ENCODE data around the gene ARHGDIG. TPM values are rescaled to one million over a fixed set of nuclear protein-coding genes. Genes with fewer than 3 reads are reported as not detected.
A peak's percentile ranks its signal among the peaks of the same experiment; 100 is the strongest.

Gene ARHGDIG
- total and polyA plus RNA-seq, 9 of the 15 experiments (the other 6 are each of a cell fraction or from before 2014, with no cell fraction given): 0.36 to 2.5 (median 0.64) TPM; not detected in 2

DNA sequence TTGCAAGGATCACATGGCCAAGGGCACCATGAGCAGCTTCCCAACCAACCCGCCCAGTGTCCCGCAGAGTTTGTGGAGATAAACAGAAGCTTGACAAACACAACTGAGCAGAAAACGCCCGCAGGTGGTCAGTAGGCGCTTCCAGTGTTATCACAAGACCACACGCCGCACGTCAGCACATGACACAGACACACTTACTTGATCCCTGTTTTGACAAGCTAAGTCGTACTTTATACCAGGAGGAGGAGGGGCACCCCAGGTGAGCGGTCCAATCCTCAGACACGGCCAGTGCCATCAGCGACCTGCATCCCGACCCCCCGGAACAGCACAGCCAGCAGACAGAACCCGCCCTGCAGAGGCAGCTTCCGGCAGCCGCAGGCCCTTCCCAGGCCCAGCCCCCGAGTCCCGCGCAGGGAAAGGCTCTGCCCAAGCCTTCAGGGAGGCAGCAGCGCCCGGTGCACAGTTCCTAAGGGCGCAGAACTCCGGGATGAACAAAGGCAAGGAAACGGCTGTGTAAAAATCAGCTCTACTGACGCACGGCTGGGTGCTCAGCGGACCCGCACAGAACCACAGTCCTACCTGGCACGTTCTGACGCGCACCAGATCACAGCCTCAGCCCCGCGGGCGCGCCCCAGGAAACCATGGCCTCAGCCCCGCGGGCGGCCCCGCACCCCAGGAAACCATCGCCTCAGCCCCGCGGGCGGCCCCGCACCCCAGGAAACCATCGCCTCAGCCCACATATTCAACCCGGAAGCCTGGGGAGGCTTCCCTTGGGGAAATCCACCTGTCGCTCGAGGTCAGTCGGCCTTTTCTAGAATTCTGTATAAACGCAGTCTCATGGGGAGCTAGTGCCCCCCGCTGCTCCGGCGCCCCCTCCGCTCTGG is 44.3 kb downstream of the ARHGDIG start (continued):
- TF ChIP-seq, protein P1, sequence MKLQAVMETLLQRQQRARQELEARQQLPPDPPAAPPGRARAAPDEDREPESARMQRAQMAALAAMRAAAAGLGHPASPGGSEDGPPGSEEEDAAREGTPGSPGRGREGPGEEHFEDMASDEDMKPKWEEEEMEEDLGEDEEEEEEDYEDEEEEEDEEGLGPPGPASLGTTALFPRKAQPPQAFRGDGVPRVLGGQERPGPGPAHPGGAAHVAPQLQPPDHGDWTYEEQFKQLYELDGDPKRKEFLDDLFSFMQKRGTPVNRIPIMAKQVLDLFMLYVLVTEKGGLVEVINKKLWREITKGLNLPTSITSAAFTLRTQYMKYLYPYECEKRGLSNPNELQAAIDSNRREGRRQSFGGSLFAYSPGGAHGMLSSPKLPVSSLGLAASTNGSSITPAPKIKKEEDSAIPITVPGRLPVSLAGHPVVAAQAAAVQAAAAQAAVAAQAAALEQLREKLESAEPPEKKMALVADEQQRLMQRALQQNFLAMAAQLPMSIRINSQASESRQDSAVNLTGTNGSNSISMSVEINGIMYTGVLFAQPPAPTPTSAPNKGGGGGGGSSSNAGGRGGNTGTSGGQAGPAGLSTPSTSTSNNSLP (IDR thresholded peaks at IDR 0.05; ENCODE audit: borderline replicate concordance, low read depth, low read length): no peak
- TF ChIP-seq SMARCA5 (IDR thresholded peaks at IDR 0.05): no peak
- TF ChIP-seq, protein P2, sequence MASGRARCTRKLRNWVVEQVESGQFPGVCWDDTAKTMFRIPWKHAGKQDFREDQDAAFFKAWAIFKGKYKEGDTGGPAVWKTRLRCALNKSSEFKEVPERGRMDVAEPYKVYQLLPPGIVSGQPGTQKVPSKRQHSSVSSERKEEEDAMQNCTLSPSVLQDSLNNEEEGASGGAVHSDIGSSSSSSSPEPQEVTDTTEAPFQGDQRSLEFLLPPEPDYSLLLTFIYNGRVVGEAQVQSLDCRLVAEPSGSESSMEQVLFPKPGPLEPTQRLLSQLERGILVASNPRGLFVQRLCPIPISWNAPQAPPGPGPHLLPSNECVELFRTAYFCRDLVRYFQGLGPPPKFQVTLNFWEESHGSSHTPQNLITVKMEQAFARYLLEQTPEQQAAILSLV (tag; IDR thresholded peaks at IDR 0.05): no peak
- no peak for TF ChIP-seq SUPT5H (IDR thresholded peaks at IDR 0.05)
- no peak for TF ChIP-seq LARP7 (IDR thresholded peaks at IDR 0.05)
- TF ChIP-seq MAFF (IDR thresholded peaks at IDR 0.05; ENCODE audit: low read length): no peak
- peak; percentile 70; the same call in 1 of the 2 replicates for TF ChIP-seq CREB1 (IDR thresholded peaks at IDR 0.05)
- peak; percentile 45; the same call in 1 of the 2 replicates for TF ChIP-seq CREB1 (CRISPR knock-in tag; IDR thresholded peaks at IDR 0.05)
- TF ChIP-seq, protein P3, sequence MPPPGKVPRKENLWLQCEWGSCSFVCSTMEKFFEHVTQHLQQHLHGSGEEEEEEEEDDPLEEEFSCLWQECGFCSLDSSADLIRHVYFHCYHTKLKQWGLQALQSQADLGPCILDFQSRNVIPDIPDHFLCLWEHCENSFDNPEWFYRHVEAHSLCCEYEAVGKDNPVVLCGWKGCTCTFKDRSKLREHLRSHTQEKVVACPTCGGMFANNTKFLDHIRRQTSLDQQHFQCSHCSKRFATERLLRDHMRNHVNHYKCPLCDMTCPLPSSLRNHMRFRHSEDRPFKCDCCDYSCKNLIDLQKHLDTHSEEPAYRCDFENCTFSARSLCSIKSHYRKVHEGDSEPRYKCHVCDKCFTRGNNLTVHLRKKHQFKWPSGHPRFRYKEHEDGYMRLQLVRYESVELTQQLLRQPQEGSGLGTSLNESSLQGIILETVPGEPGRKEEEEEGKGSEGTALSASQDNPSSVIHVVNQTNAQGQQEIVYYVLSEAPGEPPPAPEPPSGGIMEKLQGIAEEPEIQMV (tag; conservative IDR thresholded peaks at IDR 0.05; ENCODE audit: low read depth): no peak
- TF ChIP-seq, protein P4, sequence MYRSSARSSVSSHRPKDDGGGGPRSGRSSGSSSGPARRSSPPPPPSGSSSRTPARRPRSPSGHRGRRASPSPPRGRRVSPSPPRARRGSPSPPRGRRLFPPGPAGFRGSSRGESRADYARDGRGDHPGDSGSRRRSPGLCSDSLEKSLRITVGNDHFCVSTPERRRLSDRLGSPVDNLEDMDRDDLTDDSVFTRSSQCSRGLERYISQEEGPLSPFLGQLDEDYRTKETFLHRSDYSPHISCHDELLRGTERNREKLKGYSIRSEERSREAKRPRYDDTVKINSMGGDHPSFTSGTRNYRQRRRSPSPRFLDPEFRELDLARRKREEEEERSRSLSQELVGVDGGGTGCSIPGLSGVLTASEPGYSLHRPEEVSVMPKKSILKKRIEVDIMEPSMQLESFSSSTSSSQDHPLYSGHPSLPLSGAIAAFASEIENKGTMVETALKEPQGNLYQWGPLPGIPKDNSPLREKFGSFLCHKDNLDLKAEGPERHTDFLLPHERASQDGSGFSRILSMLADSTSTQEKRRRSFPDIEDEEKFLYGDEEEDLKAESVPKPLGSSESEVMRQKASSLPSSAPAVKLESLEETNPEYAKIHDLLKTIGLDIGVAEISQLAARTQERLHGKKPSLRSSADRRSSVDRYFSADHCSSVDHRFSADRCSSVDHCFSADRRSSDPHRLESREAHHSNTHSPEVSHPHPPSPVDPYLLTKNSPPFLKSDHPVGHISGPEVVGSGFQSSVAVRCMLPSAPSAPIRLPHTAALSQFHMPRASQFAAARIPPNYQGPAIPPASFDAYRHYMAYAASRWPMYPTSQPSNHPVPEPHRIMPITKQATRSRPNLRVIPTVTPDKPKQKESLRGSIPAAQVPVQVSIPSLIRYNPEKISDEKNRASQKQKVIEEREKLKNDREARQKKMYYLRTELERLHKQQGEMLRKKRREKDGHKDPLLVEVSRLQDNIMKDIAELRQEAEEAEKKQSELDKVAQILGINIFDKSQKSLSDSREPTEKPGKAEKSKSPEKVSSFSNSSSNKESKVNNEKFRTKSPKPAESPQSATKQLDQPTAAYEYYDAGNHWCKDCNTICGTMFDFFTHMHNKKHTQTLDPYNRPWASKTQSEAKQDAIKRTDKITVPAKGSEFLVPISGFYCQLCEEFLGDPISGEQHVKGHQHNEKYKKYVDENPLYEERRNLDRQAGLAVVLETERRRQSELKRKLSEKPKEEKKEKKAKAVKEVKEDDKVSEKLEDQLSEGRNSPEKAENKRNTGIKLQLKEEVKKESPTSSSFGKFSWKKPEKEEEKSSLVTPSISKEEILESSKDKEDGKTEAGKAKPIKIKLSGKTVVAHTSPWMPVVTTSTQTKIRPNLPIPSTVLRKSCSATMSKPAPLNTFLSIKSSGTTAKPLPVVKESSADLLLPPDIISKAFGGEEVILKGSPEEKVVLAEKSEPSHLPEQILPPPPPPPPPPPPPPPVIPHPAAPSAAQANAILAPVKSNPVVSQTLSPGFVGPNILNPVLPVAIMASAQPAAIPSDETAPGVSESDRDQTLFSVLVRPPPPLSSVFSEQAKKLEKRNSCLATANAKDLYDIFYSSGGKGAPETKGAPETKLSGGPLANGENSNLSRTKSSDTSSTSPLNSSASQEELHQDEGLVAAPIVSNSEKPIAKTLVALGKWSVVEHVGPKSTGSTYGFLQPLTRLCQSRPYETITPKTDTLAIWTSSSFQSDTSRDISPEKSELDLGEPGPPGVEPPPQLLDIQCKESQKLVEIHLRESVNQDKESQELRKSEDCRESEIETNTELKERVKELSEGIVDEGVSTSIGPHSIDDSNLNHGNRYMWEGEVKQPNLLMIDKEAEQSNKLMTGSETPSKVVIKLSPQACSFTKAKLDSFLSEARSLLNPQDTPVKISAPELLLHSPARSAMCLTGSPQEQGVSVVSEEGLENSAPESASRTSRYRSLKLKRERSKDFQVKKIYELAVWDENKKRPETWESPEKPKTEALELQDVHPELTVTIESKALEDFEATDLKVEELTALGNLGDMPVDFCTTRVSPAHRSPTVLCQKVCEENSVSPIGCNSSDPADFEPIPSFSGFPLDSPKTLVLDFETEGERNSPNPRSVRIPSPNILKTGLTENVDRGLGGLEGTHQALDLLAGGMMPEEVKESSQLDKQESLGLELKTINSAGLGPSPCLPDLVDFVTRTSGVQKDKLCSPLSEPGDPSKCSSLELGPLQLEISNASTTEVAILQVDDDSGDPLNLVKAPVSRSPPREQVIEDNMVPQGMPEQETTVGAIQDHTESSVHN (IDR thresholded peaks at IDR 0.05; ENCODE audit: borderline replicate concordance in 1 of 2, low read depth in 1 of 2): peak in 1 of 2 experiments; percentile 65; a peak in 1 of 4 replicates
- TF ChIP-seq PHB (CRISPR knock-in tag; IDR thresholded peaks at IDR 0.05): no peak
- peak in 1 of 2 experiments; percentile 76; a peak in 1 of 3 replicates for TF ChIP-seq CBX3 (IDR thresholded peaks at IDR 0.05; ENCODE audit: borderline replicate concordance in 1 of 2, low read length in 2 of 2)
